Effector memory CD4-positive, alpha-beta T cell (primary cell): ENCODE results near the gene CDH23.

Experiments used
- DNase-seq, 3 donors: peaks; one replicate each; pipeline ENCODE4 v3.0.0-alpha.2; 2020
- H3K27ac ChIP-seq: 2 replicates; pipeline ENCODE4 v1.7.0; 2013; ENCODE audit warnings: mild to moderate bottlenecking, low read length, moderate library complexity; ENCODE audit not compliant: insufficient read depth, poor library complexity, severe bottlenecking
- H3K27me3 ChIP-seq: replicated peaks from 2 replicates; pipeline ENCODE4 v1.7.0; 2013; ENCODE audit warnings: mild to moderate bottlenecking, low read length; ENCODE audit not compliant: insufficient read depth, control insufficient read depth, poor library complexity, severe bottlenecking
- H3K36me3 ChIP-seq: 2 replicates; pipeline ENCODE4 v1.7.0; 2013; ENCODE audit warnings: mild to moderate bottlenecking, low read length, moderate library complexity; ENCODE audit not compliant: control insufficient read depth, insufficient read depth
- H3K4me1 ChIP-seq: 2 replicates; pipeline ENCODE4 v1.7.0; 2013; ENCODE audit warnings: low read length, mild to moderate bottlenecking; ENCODE audit not compliant: control insufficient read depth, insufficient read depth, poor library complexity, severe bottlenecking
- H3K4me3 ChIP-seq: 2 replicates; pipeline ENCODE4 v1.7.0; 2013; ENCODE audit warnings: low read length, low read depth, mild to moderate bottlenecking; ENCODE audit not compliant: insufficient read depth, poor library complexity, severe bottlenecking
- H3K9me3 ChIP-seq: 2 replicates; pipeline ENCODE4 v1.7.0; 2013; ENCODE audit warnings: mild to moderate bottlenecking, low read length, moderate library complexity; ENCODE audit not compliant: control insufficient read depth

Gene CDH23

GRCh38 chr10:71656220-71656619, 259.5 kb downstream of the CDH23 start:
- Histone ChIP-seq H3K4me3 (no peak overlapping the region), H3K9me3 (no peaks in the 10 kb centered on the region), H3K27ac (no peak overlapping the region), H3K27me3 (no peaks in the 10 kb centered on the region), H3K36me3 (no peaks in the 10 kb centered on the region), H3K4me1 (no peaks in the 10 kb centered on the region)
- DNase-seq, result no peak

GRCh38 chr10:71657604-71658466, 261.1 kb downstream of the CDH23 start:
- H3K27me3 ChIP-seq, result no peaks in the 10 kb centered on the region
- no peaks in the 10 kb centered on the region for H3K9me3 ChIP-seq
- DNase-seq, result no peak
- H3K27ac ChIP-seq, result no peak overlapping the region
- H3K4me3 ChIP-seq, result no peak overlapping the region
- H3K4me1 ChIP-seq, result no peaks in the 10 kb centered on the region
- H3K36me3 ChIP-seq, result no peaks in the 10 kb centered on the region

GRCh38 chr10:71658467-71658745, 261.7 kb downstream of the CDH23 start:
- Histone ChIP-seq H3K27ac (no peak overlapping the region), H3K4me3 (no peak overlapping the region), H3K36me3 (no peaks in the 10 kb centered on the region), H3K4me1 (no peaks in the 10 kb centered on the region), H3K9me3 (no peaks in the 10 kb centered on the region), H3K27me3 (no peaks in the 10 kb centered on the region)
- no peak for DNase-seq

GRCh38 chr10:71659111-71659634, 262.5 kb downstream of the CDH23 start:
- Histone ChIP-seq H3K36me3 (no peaks in the 10 kb centered on the region), H3K27ac (no peak overlapping the region), H3K9me3 (no peaks in the 10 kb centered on the region), H3K4me1 (no peaks in the 10 kb centered on the region), H3K4me3 (no peak overlapping the region), H3K27me3 (no peaks in the 10 kb centered on the region)
- no peak for DNase-seq

- Histone ChIP-seq H3K4me3 (no peak overlapping the region), H3K27me3 (no peaks in the 10 kb centered on the region), H3K4me1 (no peaks in the 10 kb centered on the region), H3K27ac (no peak overlapping the region), H3K9me3 (no peaks in the 10 kb centered on the region), H3K36me3 (no peaks in the 10 kb centered on the region)
- no peak for DNase-seq
These were observed 263.0 kb downstream of the CDH23 start for GRCh38 chr10:71659737-71660136.

- Histone ChIP-seq H3K36me3 (no peaks in the 10 kb centered on the region), H3K27ac (no peak overlapping the region), H3K27me3 (no peaks in the 10 kb centered on the region), H3K4me3 (no peak overlapping the region), H3K9me3 (no peaks in the 10 kb centered on the region), H3K4me1 (no peaks in the 10 kb centered on the region)
- no peak for DNase-seq
These were observed 263.6 kb downstream of the CDH23 start for GRCh38 chr10:71660313-71660712.

- H3K4me3 ChIP-seq, result no peak overlapping the region
- no peaks in the 10 kb centered on the region for H3K36me3 ChIP-seq
- H3K27ac ChIP-seq, result no peak overlapping the region
- H3K27me3 ChIP-seq, result no peaks in the 10 kb centered on the region
- no peak for DNase-seq
- H3K9me3 ChIP-seq, result no peaks in the 10 kb centered on the region
- H3K4me1 ChIP-seq, result no peaks in the 10 kb centered on the region
These were observed 264.4 kb downstream of the CDH23 start for GRCh38 chr10:71661060-71661622.

- H3K4me3 ChIP-seq, result no peak overlapping the region
- no peaks in the 10 kb centered on the region for H3K4me1 ChIP-seq
- no peak overlapping the region for H3K27ac ChIP-seq
- H3K27me3 ChIP-seq, result no peaks in the 10 kb centered on the region
- no peak for DNase-seq
- H3K9me3 ChIP-seq, result no peaks in the 10 kb centered on the region
- H3K36me3 ChIP-seq, result no peaks in the 10 kb centered on the region
These were observed 265.1 kb downstream of the CDH23 start for GRCh38 chr10:71661779-71662336.

- no peaks in the 10 kb centered on the region for H3K4me1 ChIP-seq
- H3K27me3 ChIP-seq, result no peaks in the 10 kb centered on the region
- no peaks in the 10 kb centered on the region for H3K36me3 ChIP-seq
- H3K4me3 ChIP-seq, result no peak overlapping the region
- no peak for DNase-seq
- H3K9me3 ChIP-seq, result no peaks in the 10 kb centered on the region
- no peak overlapping the region for H3K27ac ChIP-seq
These were observed 266.6 kb downstream of the CDH23 start for GRCh38 chr10:71663311-71663710.

- H3K4me1 ChIP-seq, result no peaks in the 10 kb centered on the region
- no peaks in the 10 kb centered on the region for H3K9me3 ChIP-seq
- DNase-seq, result no peak
- no peak overlapping the region for H3K27ac ChIP-seq
- no peaks in the 10 kb centered on the region for H3K36me3 ChIP-seq
- no peaks in the 10 kb centered on the region for H3K27me3 ChIP-seq
- no peak overlapping the region for H3K4me3 ChIP-seq
These were observed 267.9 kb downstream of the CDH23 start for GRCh38 chr10:71664585-71664984.
